SU-DHL-6 (cell line): Measurements from ENCODE around the gene KDM2B.

ENCODE experiments used
- EZH2phosphoT487 ChIP-seq: fragments of 200-600 bp; sonication (generic), shearing (Covaris generic); conservative IDR thresholded peaks from 2 replicates; pipeline ENCODE4 v1.6.1; 2018; ENCODE audit warnings: mild to moderate bottlenecking, antibody characterized with exemption, low read length, moderate library complexity, mixed read lengths
- TF ChIP-seq, protein P1 (sequence below): fragments of 200-600 bp; sonication (generic); IDR thresholded peaks from one replicate; pipeline ENCODE4 v1.5.1; 2017; ENCODE audit warnings: antibody characterized with exemption, mild to moderate bottlenecking, low read length, moderate library complexity; ENCODE audit not compliant: insufficient read depth, poor library complexity, severe bottlenecking

DNA sequence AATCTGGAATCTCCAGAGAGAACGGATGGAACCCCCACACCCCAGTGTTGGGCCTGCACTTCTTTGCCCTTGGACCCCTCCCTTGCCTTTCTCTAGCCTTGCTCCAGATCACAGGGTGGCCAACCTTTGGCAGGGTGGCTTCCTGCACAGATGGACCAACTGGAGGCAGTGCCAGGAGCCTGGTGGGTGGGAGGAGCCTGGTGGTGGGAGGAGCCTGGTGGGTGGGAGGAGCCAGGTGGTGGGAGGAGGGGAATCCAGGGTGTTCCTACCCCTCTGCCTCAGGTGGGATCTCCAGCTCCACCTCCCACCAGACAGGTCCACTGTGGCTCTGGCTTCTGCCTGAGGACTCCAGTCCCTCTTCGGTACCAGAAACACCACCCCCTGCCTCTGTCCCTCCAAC is 30.5 kb upstream of the KDM2B start:
- TF ChIP-seq, protein P1, sequence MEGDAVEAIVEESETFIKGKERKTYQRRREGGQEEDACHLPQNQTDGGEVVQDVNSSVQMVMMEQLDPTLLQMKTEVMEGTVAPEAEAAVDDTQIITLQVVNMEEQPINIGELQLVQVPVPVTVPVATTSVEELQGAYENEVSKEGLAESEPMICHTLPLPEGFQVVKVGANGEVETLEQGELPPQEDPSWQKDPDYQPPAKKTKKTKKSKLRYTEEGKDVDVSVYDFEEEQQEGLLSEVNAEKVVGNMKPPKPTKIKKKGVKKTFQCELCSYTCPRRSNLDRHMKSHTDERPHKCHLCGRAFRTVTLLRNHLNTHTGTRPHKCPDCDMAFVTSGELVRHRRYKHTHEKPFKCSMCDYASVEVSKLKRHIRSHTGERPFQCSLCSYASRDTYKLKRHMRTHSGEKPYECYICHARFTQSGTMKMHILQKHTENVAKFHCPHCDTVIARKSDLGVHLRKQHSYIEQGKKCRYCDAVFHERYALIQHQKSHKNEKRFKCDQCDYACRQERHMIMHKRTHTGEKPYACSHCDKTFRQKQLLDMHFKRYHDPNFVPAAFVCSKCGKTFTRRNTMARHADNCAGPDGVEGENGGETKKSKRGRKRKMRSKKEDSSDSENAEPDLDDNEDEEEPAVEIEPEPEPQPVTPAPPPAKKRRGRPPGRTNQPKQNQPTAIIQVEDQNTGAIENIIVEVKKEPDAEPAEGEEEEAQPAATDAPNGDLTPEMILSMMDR: no peak
- no peak for TF ChIP-seq EZH2phosphoT487
